ENCODE measurements around the gene BDH1.

BDH1 gene

DNA sequence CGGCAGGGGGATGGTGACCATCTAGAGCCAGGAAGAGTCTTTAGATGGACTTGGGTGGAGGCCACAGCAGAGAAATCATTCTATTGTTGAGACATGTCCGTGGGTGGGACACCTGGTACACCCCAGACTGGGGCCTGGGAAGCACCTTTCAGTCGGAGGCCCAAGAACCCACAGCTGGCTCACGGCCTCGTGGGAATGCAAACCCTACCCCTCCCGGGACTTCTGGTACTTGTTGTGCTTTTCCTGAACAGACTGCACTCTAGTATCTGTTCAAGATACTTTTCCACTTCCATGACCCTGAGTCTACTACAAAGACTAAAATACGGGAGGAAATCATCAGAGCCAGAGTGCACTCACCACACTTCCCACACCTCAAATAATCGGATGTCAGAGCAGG is 60.7 kb downstream of the BDH1 start:
- DNase-seq, result no peak
- H3K27ac ChIP-seq (ENCODE audit: low read length), result no peak overlapping the region

DNA sequence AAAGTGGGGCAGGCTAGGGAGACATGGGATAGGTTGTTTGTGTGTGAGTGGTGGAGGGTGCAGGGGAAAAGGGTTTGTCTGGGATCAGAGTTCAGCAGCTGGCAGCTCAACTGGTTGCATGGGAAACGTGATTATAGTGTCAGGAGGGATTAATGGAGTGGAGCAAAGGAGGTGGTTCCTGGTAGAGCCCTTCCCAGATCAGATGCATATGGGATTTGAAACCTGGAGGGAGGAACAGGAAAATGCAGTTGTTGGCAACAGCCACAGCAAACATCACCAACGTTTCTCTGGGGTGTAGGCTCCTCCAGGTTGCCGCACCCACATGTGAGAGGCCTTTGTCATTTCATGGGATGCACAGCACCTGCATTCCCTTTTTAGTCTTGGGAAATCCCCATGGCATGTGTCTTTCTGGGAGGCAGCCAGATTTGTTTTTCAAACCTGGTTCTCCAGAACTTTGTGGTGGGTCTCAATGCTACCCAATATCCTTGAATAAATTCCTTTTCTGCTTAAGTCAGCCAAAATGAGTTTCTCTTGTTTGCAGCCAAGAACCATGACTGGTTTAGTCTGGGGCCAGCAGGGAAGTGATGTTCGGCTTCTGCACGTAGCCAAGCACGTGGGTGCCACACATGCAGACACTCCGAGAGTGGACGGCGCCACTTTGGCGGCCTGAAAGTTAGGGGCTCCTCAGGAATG is 61.3 kb downstream of the BDH1 start:
- no peak overlapping the region for H3K9ac ChIP-seq (ENCODE audit: low read length)
- DNase-seq, result no peak
- no peak overlapping the region for H3K27ac ChIP-seq (ENCODE audit: low read length)
- no peaks in the 10 kb centered on the region for H3K79me2 ChIP-seq (ENCODE audit: low read length)
- no peaks in the 10 kb centered on the region for H3K27me3 ChIP-seq (replicated peaks; ENCODE audit: insufficient read depth, low read length)
- no peak overlapping the region for H3K4me2 ChIP-seq (ENCODE audit: low read depth, low read length)
- TF ChIP-seq, protein P1, sequence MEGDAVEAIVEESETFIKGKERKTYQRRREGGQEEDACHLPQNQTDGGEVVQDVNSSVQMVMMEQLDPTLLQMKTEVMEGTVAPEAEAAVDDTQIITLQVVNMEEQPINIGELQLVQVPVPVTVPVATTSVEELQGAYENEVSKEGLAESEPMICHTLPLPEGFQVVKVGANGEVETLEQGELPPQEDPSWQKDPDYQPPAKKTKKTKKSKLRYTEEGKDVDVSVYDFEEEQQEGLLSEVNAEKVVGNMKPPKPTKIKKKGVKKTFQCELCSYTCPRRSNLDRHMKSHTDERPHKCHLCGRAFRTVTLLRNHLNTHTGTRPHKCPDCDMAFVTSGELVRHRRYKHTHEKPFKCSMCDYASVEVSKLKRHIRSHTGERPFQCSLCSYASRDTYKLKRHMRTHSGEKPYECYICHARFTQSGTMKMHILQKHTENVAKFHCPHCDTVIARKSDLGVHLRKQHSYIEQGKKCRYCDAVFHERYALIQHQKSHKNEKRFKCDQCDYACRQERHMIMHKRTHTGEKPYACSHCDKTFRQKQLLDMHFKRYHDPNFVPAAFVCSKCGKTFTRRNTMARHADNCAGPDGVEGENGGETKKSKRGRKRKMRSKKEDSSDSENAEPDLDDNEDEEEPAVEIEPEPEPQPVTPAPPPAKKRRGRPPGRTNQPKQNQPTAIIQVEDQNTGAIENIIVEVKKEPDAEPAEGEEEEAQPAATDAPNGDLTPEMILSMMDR (IDR thresholded peaks at IDR 0.05; ENCODE audit: low read length), result no peak
- TF ChIP-seq EZH2 (optimal IDR thresholded peaks at IDR 0.05; ENCODE audit: low read depth, low read length) (no peak), EZH2phosphoT487 (IDR thresholded peaks at IDR 0.05; ENCODE audit: low read length) (no peak)
- no peaks in the 10 kb centered on the region for H3F3A ChIP-seq (ENCODE audit: insufficient read depth, low read length)
- no peaks in the 10 kb centered on the region for H3K4me1 ChIP-seq (ENCODE audit: low read length)
- no peaks in the 10 kb centered on the region for H3K9me3 ChIP-seq (replicated peaks; ENCODE audit: insufficient read depth, low read length)
- no peak overlapping the region for H3K4me3 ChIP-seq (ENCODE audit: low read length)
- no peaks in the 10 kb centered on the region for H4K20me1 ChIP-seq (ENCODE audit: insufficient read depth, low read length)
- H2AFZ ChIP-seq (ENCODE audit: low read length), result no peak overlapping the region
- no peaks in the 10 kb centered on the region for H3K36me3 ChIP-seq (replicated peaks; ENCODE audit: insufficient read depth, low read length)
- no peaks in the 10 kb centered on the region for H3K9me2 ChIP-seq (replicated peaks; ENCODE audit: insufficient read depth, low read length)

More for the DNA sequence above, 60.7 kb downstream of the BDH1 start:
- H3K36me3 ChIP-seq (replicated peaks; ENCODE audit: insufficient read depth, low read length), result no peaks in the 10 kb centered on the region
- H3K9ac ChIP-seq (ENCODE audit: low read length), result no peak overlapping the region
- H2AFZ ChIP-seq (ENCODE audit: low read length), result no peak overlapping the region
- H4K20me1 ChIP-seq (ENCODE audit: insufficient read depth, low read length), result no peaks in the 10 kb centered on the region
- TF ChIP-seq, protein P1 (IDR thresholded peaks at IDR 0.05; ENCODE audit: low read length), result no peak
- no peak for TF ChIP-seq EZH2 (optimal IDR thresholded peaks at IDR 0.05; ENCODE audit: low read depth, low read length)
- no peak for TF ChIP-seq EZH2phosphoT487 (IDR thresholded peaks at IDR 0.05; ENCODE audit: low read length)
- H3K9me3 ChIP-seq (replicated peaks; ENCODE audit: insufficient read depth, low read length), result no peaks in the 10 kb centered on the region
- H3K4me3 ChIP-seq (ENCODE audit: low read length), result no peak overlapping the region
- H3K79me2 ChIP-seq (ENCODE audit: low read length), result no peaks in the 10 kb centered on the region
- no peaks in the 10 kb centered on the region for H3K4me1 ChIP-seq (ENCODE audit: low read length)
- no peaks in the 10 kb centered on the region for H3K9me2 ChIP-seq (replicated peaks; ENCODE audit: insufficient read depth, low read length)
- no peak overlapping the region for H3K4me2 ChIP-seq (ENCODE audit: low read depth, low read length)
- no peaks in the 10 kb centered on the region for H3K27me3 ChIP-seq (replicated peaks; ENCODE audit: insufficient read depth, low read length)
- H3F3A ChIP-seq (ENCODE audit: insufficient read depth, low read length), result no peaks in the 10 kb centered on the region

DNA sequence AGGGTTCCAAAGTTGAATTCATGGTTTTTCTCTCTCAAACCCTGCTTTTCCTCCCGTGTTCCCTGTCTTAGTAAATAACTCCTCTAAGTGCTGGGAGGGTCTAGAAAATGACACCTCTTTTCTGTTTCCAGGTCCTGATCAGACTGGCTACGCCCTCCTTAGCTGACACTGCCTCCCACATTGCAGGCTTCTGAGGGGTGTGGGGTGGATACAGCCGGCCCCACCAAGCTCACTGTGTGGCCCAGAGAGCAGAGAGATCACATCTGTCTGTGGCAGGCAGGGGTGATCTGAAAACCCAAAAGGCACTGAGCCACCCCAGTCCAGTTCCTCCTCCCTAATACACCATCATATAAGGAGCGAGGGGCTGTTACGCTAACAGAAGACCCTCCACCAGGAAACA is 62.7 kb downstream of the BDH1 start:
- H3K79me2 ChIP-seq (ENCODE audit: low read length), result no peaks in the 10 kb centered on the region
- H4K20me1 ChIP-seq (ENCODE audit: insufficient read depth, low read length), result no peaks in the 10 kb centered on the region
- H2AFZ ChIP-seq (ENCODE audit: low read length), result no peak overlapping the region
- H3K4me2 ChIP-seq (ENCODE audit: low read depth, low read length), result no peak overlapping the region
- H3K9me2 ChIP-seq (replicated peaks; ENCODE audit: insufficient read depth, low read length), result no peaks in the 10 kb centered on the region
- H3K4me1 ChIP-seq (ENCODE audit: low read length), result no peaks in the 10 kb centered on the region
- H3K9ac ChIP-seq (ENCODE audit: low read length), result no peak overlapping the region
- no peaks in the 10 kb centered on the region for H3K36me3 ChIP-seq (replicated peaks; ENCODE audit: insufficient read depth, low read length)
- H3K9me3 ChIP-seq (replicated peaks; ENCODE audit: insufficient read depth, low read length), result no peaks in the 10 kb centered on the region
- DNase-seq, result no peak
- H3F3A ChIP-seq (ENCODE audit: insufficient read depth, low read length), result no peaks in the 10 kb centered on the region
- no peak overlapping the region for H3K4me3 ChIP-seq (ENCODE audit: low read length)
- TF ChIP-seq EZH2 (optimal IDR thresholded peaks at IDR 0.05; ENCODE audit: low read depth, low read length), result no peak
- TF ChIP-seq, protein P1 (IDR thresholded peaks at IDR 0.05; ENCODE audit: low read length), result no peak
- TF ChIP-seq EZH2phosphoT487 (IDR thresholded peaks at IDR 0.05; ENCODE audit: low read length), result no peak
- H3K27me3 ChIP-seq (replicated peaks; ENCODE audit: insufficient read depth, low read length), result no peaks in the 10 kb centered on the region
- no peak overlapping the region for H3K27ac ChIP-seq (ENCODE audit: low read length)

Measured in MM.1S (cell line).